B cell (primary cell): Measurements from ENCODE around the gene ANKRD29. TPM values are rescaled to one million over a fixed set of nuclear protein-coding genes. Genes with fewer than 3 reads are reported as not detected.

Experiments used
- ATAC-seq: fragments of 200-7000 bp; cut with Tn5 transposase; one replicate; pipeline ENCODE4 v1.10.0; 2021; ENCODE audit warnings: low read depth, mild to moderate bottlenecking, moderate number of reproducible peaks, moderate library complexity
- CTCF ChIA-PET: fragments of 350-600 bp; sonication (Branson Sonifier 250); formaldehyde crosslinking; loops from one replicate; lab custom pipeline; 2021; ENCODE audit warnings: antibody characterized with exemption, inconsistent platforms; lab: Charles Lee
- POLR2A ChIA-PET: fragments of 350-600 bp; sonication (Branson Sonifier 250); formaldehyde crosslinking; loops from one replicate; lab custom pipeline; 2021; ENCODE audit warnings: antibody characterized with exemption; lab: Charles Lee
- DNase-seq: peaks from one replicate; pipeline ENCODE4 v3.0.0; 2013
- H2AFZ ChIP-seq: 2 replicates; pipeline ENCODE4 v1.6.1; 2012; ENCODE audit warnings: mild to moderate bottlenecking, low read depth, low read length; ENCODE audit not compliant: insufficient read depth, poor library complexity, severe bottlenecking
- H3K27ac ChIP-seq, 2 donors: 1 replicate in 1 of 2; 2 replicates in 1 of 2; pipeline ENCODE4 v1.5.1; 2012 to 2013; ENCODE audit warnings: low read length in 2 of 2, mild to moderate bottlenecking in 2 of 2, moderate library complexity in 1 of 2
- H3K27me3 ChIP-seq, 4 experiments: fragments of 200-600 bp in 1 of 4; sonication (generic) in 1 of 4; replicated peaks in 1 of 4; 1 replicate in 2 of 4; 2 replicates in 2 of 4; pipeline versions ENCODE4 v1.6.1 to v1.7.0; 2013 to 2016; ENCODE audit warnings: low read length in 3 of 4, mild to moderate bottlenecking in 2 of 4, mixed read lengths in 1 of 4, moderate library complexity in 1 of 4; ENCODE audit not compliant: insufficient read depth in 4 of 4, control insufficient read depth in 3 of 4; ENCODE audit errors: control extremely low read depth in 1 of 4
- H3K36me3 ChIP-seq, 2 experiments: replicated peaks in 1 of 2; 1 replicate in 1 of 2; 2 replicates in 1 of 2; pipeline versions ENCODE4 v1.6.1 to v1.7.1; 2013; ENCODE audit warnings: low read length in 1 of 2; ENCODE audit not compliant: insufficient read depth in 2 of 2, control insufficient read depth in 1 of 2; ENCODE audit errors: control extremely low read depth in 1 of 2, extremely low read depth in 1 of 2
- H3K4me1 ChIP-seq, 2 donors: fragments of 200-600 bp in 1 of 2; sonication (generic) in 1 of 2; 1 replicate in 1 of 2; 2 replicates in 1 of 2; pipeline versions ENCODE4 v1.5.1 to v1.6.1; 2013 to 2017; ENCODE audit warnings: low read length in 2 of 2; ENCODE audit not compliant: control insufficient read depth in 2 of 2, insufficient read depth in 2 of 2
- H3K4me2 ChIP-seq: replicated peaks from 2 replicates; pipeline ENCODE3; 2012; ENCODE audit warnings: mild to moderate bottlenecking, low read depth, low read length; ENCODE audit not compliant: poor library complexity, severe bottlenecking
- H3K4me3 ChIP-seq, 5 experiments: fragments of 200-600 bp in 1 of 5; sonication (generic) in 1 of 5; 1 replicate in 3 of 5; 2 replicates in 2 of 5; pipeline versions ENCODE4 v1.5.1 to v1.7.0; 2011 to 2016; ENCODE audit warnings: low read length in 4 of 5, mild to moderate bottlenecking in 4 of 5, low read depth in 2 of 5, control low read depth in 1 of 5, moderate library complexity in 1 of 5; ENCODE audit not compliant: insufficient read depth in 1 of 5; ENCODE audit errors: control extremely low read depth in 1 of 5, extremely low read depth in 1 of 5
- H3K79me2 ChIP-seq: fragments of 200-600 bp; sonication (generic); one replicate; pipeline ENCODE4 v1.6.0; 2016; ENCODE audit warnings: low read length; ENCODE audit not compliant: control insufficient read depth, insufficient read depth
- H3K9ac ChIP-seq: fragments of 200-600 bp; sonication (generic); 2 replicates; pipeline ENCODE4 v1.6.1; 2017; ENCODE audit warnings: mild to moderate bottlenecking, low read length, moderate library complexity
- H3K9me3 ChIP-seq, 3 donors: one replicate each; pipeline versions ENCODE4 v1.6.1 to v1.7.1; 2013; ENCODE audit warnings: low read length in 2 of 3; ENCODE audit not compliant: control insufficient read depth in 2 of 3, insufficient read depth in 1 of 3; ENCODE audit errors: control extremely low read depth in 1 of 3
- H4K20me1 ChIP-seq: 2 replicates; pipeline ENCODE4 v1.6.0; 2012; ENCODE audit warnings: mild to moderate bottlenecking, low read length; ENCODE audit not compliant: insufficient read depth, control insufficient read depth, poor library complexity, severe bottlenecking
- H3K27ac Mint-ChIP-seq: one replicate; pipeline ENCODE4 v1.8.0; 2021; ENCODE audit warnings: mixed read lengths
- H3K27me3 Mint-ChIP-seq: one replicate; pipeline ENCODE4 v1.8.0; 2021; ENCODE audit warnings: mixed read lengths
- H3K4me1 Mint-ChIP-seq: one replicate; pipeline ENCODE4 v1.8.0; 2021; ENCODE audit warnings: mixed read lengths
- H3K4me3 Mint-ChIP-seq: one replicate; pipeline ENCODE4 v1.8.0; 2021; ENCODE audit warnings: mixed read lengths
- H3K9me3 Mint-ChIP-seq: one replicate; pipeline ENCODE4 v1.8.0; 2022; ENCODE audit warnings: mixed read lengths; ENCODE audit not compliant: insufficient read depth
- CTCF ChIP-seq: fragments of 200-600 bp; IDR thresholded peaks from one replicate; pipeline ENCODE4 v1.8.0; 2022; ENCODE audit warnings: antibody characterized with exemption, mild to moderate bottlenecking
- EZH2 ChIP-seq: IDR thresholded peaks from 2 replicates; pipeline ENCODE4 v1.6.1; 2012; ENCODE audit warnings: borderline replicate concordance, low read depth, mild to moderate bottlenecking, moderate library complexity, low read length; ENCODE audit not compliant: insufficient read depth, poor library complexity, severe bottlenecking
- WGBS: methylation state at CpG from one replicate; pipeline ENCODE4 v1.1.5; 2013; ENCODE audit warnings: missing lambda C conversion rate; ENCODE audit not compliant: insufficient coverage; 5-methylcytosine and 5-hydroxymethylcytosine counted together
- intact Hi-C: fragments of 100-400 bp; cut with micrococcal nuclease; formaldehyde crosslinking; loops from one replicate; pipeline ENCODE4 v1.10.0; 2022
- polyA plus RNA-seq: library from polyadenylated mRNA; depleted of rRNA; stranded (reverse); fragments of >200 nt; gene quantifications from 2 replicates; pipeline ENCODE4 v1.2.3, GENCODE V29; 2012
- total RNA-seq, 2 donors: library from RNA; stranded (reverse); fragments of 120-200 nt in 1 of 2; gene quantifications; 1 replicate in 1 of 2; 2 replicates in 1 of 2; pipeline versions ENCODE4 v1.2.3 to v1.2.4, GENCODE V29; 2013 to 2022

ANKRD29 gene
- total and polyA plus RNA-seq, 2 donors (not counting 1 experiment from before 2014, with no cell fraction given): not detected

DNA sequence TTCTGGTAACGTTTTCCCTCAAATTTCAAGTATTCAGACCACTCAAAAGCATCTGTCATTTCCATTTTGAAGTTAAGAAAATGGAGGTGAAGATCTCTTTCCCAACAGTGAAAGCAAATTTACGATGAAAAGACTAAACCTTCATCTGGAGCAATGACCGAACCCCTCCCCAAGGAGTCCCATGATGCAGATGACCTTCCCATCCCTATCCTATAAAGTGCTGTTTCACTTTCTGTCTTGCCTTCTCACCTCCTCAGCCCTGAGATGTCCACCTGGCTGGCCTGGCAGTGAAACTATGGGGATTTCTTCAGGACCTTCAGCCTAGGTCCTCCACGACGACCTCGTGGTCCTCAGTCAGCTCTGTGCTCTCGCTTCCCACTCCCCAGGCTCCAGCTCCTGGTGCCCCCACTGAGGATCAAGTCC, 75.5 kb downstream of the ANKRD29 start:
- Mint-ChIP-seq H3K27me3 (no peaks in the 10 kb centered on the region), H3K9me3 (no peaks in the 10 kb centered on the region), H3K4me3 (peak overlapping the region; percentile 93), H3K27ac (peak overlapping the region; percentile 97), H3K4me1 (peaks cover 23% of the 10 kb centered on the region)
- H3K79me2 ChIP-seq: peaks cover 37% of the 10 kb centered on the region
- no peaks in the 10 kb centered on the region for H4K20me1 ChIP-seq
- no peaks in the 10 kb centered on the region for H3K9me3 ChIP-seq
- 45% methylated on average over 6 of the region's 7 CpGs for WGBS
- peak overlapping the region; percentile 99 for H3K27ac ChIP-seq
- CTCF ChIA-PET: interaction anchor here (0.7 to 6.7 kb wide), 3 partner anchors 56 to 89 kb away, joined by 3 to 56 read pairs (median 6); no protein-coding TSS in a partner anchor
- H3K27me3 ChIP-seq: no peaks in the 10 kb centered on the region
- H3K4me1 ChIP-seq: peaks cover 13 to 21% of the 10 kb centered on the region in 2 donors
- H3K4me2 ChIP-seq: peak overlapping the region; percentile 79
- DNase-seq (no peak), ATAC-seq (no peak)
- POLR2A ChIA-PET: interaction anchor here (0.6 kb wide), 1 partner anchor 119 kb away, joined by 3 read pairs; no protein-coding TSS in a partner anchor
- H2AFZ ChIP-seq: peak overlapping the region; percentile 91
- H3K4me3 ChIP-seq: peak overlapping the region in 3 of 5 experiments; percentile 95 to 99 (median 97)
- TF ChIP-seq CTCF (peak; percentile 13), EZH2 (no peak)
- intact Hi-C loops: loop anchor here (2.0 to 10.0 kb wide), 6 partner anchors 150 to 788 kb away; partner anchors contain the start of genes CABLES1, RBBP8 and TTC39C
- H3K36me3 ChIP-seq: no peaks in the 10 kb centered on the region
- peak overlapping the region; percentile 100 for H3K9ac ChIP-seq
